Fibroblast of the aortic adventitia (primary cell): ENCODE data around the gene ATP4A. TPM values are rescaled to one million over a fixed set of nuclear protein-coding genes. Genes with fewer than 3 reads are reported as not detected.

ENCODE experiments used
- DNase-seq: peaks from one replicate; pipeline ENCODE4 v3.0.0-alpha.2; 2010; ENCODE audit warnings: low read depth
- H3K4me3 ChIP-seq: 2 replicates; pipeline ENCODE4 v1.5.1; 2011; ENCODE audit warnings: low read depth, mild to moderate bottlenecking, control low read depth, low read length, moderate library complexity
- CTCF ChIP-seq: IDR thresholded peaks from 2 replicates; pipeline ENCODE4 v1.5.1; 2011; ENCODE audit warnings: mild to moderate bottlenecking, low read length, control low read depth, inconsistent platforms; ENCODE audit not compliant: insufficient read depth
- total RNA-seq: library from RNA; depleted of rRNA; stranded (reverse); fragments of >200 nt; gene quantifications from 2 replicates; pipeline ENCODE4 v1.2.3, GENCODE V29; 2012; ENCODE audit warnings: low replicate concordance

ATP4A gene
- total RNA-seq, 1 donor: not detected

GRCh38 chr19:35585848-35586247 is 22.4 kb upstream of the ATP4A start, which contains the start of gene PMIS2:
PMIS2 (plus strand) TSS chr19:35586173; CDS start chr19:35586260, 87 bp downstream.
- no peak within 1 kb of the TSS for H3K4me3 ChIP-seq
- no peak for DNase-seq
- no peak for TF ChIP-seq CTCF

DNA sequence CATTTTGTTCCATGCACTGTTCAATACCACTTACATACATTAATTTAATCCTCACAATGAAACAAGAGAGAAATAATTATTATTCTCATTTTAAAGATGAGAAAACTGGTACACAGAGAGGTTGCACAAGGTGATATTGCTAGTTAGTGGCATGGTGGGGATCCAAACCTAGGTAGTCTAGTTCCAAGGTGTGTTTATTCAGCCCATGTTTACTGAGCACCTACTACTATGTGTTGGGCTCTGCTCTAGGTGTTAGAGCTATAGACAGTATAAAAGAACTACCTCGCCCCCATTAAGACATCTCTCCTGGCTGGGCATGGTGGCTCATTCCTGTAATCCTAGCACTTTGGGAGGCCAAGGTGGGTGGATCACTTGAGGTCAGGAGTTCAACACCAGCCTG is 19.3 kb upstream of the ATP4A start:
- no peak for DNase-seq
- TF ChIP-seq CTCF: no peak
- no peak overlapping the region for H3K4me3 ChIP-seq

- peak; percentile 35 for DNase-seq
- no peak for TF ChIP-seq CTCF
- no peak overlapping the region for H3K4me3 ChIP-seq
These were observed 15.2 kb upstream of the ATP4A start for GRCh38 chr19:35578707-35579106.

DNA sequence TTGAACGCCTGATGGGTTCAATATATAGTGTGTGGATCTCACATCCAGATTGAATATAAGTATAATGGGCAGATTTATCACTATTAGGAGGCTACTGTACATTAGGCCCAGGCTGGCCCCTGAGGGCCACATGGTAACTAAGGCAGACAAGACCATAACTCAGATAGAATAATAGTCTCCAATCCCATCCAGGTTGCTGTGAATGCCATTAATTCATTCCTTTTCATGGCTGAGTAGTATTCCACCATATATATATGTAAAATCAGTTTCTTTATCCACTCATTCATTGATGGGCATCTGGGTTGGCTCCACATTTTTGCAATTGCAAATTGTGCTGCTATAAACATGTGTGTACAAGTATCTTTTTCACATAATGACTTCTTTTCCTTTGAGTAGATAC is 14.5 kb upstream of the ATP4A start:
- no peak overlapping the region for H3K4me3 ChIP-seq
- DNase-seq: no peak
- TF ChIP-seq CTCF: no peak

DNA sequence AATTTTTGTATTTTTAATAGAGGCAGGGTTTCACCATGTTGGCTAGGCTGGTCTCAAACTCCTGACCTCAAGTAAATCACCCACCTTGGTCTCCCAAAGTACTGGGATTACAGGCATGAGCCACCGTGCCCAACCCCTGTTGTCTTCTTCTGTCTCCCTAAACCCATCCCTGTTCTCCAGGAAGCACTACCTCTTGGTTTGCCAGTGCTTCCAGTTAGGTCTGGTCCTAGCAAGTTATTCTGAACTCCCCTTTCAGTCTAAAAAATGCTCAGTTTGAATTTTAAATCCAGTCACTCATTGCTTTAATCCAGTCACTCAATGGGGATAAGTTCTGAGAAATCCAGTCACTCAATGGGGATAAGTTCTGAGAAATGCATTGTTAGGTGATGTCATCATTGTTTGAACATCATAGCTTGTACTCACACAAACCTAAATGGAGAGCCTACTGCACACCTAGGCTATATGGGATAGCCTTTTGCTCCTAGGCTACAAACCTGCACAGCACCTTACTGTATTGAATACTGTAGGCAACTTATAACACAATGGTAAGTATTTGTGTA is 8.0 kb upstream of the ATP4A start:
- TF ChIP-seq CTCF: no peak
- DNase-seq: no peak
- H3K4me3 ChIP-seq: no peak overlapping the region

- DNase-seq: no peak
- no peak overlapping the region for H3K4me3 ChIP-seq
- no peak for TF ChIP-seq CTCF
These were observed 5.9 kb upstream of the ATP4A start for GRCh38 chr19:35569281-35569781.

DNA sequence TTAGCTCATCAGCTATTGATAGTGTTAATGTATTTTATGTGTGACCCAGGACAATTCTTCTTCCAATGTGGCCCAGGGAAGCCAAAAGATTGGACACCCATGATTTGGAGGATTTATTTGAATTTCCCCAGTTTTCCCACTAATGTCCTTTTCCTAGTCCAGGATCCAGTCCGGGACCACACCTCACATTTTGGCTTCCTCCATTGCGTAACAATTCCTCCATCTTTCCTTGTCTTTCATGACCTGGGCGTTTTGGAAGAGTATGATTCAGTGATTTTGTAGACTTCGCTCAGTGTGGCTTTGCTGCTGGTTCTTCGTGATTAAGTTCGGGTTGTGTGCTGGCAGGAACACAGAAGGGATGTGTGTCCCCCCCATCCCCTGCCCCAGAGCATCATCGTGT is 3.3 kb upstream of the ATP4A start:
- no peak for TF ChIP-seq CTCF
- DNase-seq: no peak
- no peak overlapping the region for H3K4me3 ChIP-seq
